H1 (cell line): Measurements from ENCODE around the gene ANKRD6.

Source experiments
- MAX ChIP-seq: IDR thresholded peaks from 2 replicates; pipeline ENCODE4 v1.6.1; 2012; ENCODE audit warnings: inconsistent platforms
- RAD21 ChIP-seq, 2 experiments: IDR thresholded peaks in 1 of 2; conservative IDR thresholded peaks in 1 of 2; 2 replicates each; pipeline ENCODE4 v1.6.1; 2011; ENCODE audit warnings: low read depth in 2 of 2, low read length in 2 of 2, improper control_type of control experiment in 1 of 2, inconsistent platforms in 1 of 2, mild to moderate bottlenecking in 1 of 2, moderate library complexity in 1 of 2
- RXRA ChIP-seq: IDR thresholded peaks from 2 replicates; pipeline ENCODE4 v1.6.1; 2011; ENCODE audit warnings: low read depth, mild to moderate bottlenecking, low read length, moderate library complexity; ENCODE audit not compliant: insufficient read depth

GRCh38 chr6:89615882-89616281 is 182.9 kb downstream of the ANKRD6 start:
- no peak for TF ChIP-seq RXRA
- TF ChIP-seq MAX = no peak
- TF ChIP-seq RAD21 (IDR thresholded peaks at IDR 0.05 in 1 of 2, conservative IDR thresholded peaks at IDR 0.05 in 1 of 2; ENCODE audit: low read depth in 2 of 2, low read length in 2 of 2) = no peak
